GM08714 (cell line): ENCODE measurements around the gene PPP2R3A.
"Not testable (repeated sequence)": the region's sequence is repeated elsewhere in the genome, so short reads cannot be mapped to it uniquely, and the experiment has no call there.

Experiments
- H3K4me3 ChIP-seq: fragments of 200-500 bp; sonication (Bioruptor generic); 2 replicates; pipeline ENCODE4 v1.5.1; 2014; ENCODE audit warnings: mild to moderate bottlenecking, low read length, inconsistent platforms
- ZNF274 ChIP-seq: IDR thresholded peaks from 2 replicates; pipeline ENCODE4 v1.6.1; 2012; ENCODE audit warnings: mild to moderate bottlenecking, low read depth, low read length

Gene PPP2R3A

GRCh38 chr3:136078421-136079364, 113.2 kb downstream of the PPP2R3A start:
- no peak overlapping the region for H3K4me3 ChIP-seq
- TF ChIP-seq ZNF274: no peak

GRCh38 chr3:136083641-136084382, 118.3 kb downstream of the PPP2R3A start:
- H3K4me3 ChIP-seq: not testable (repeated sequence)

- H3K4me3 ChIP-seq: not testable (repeated sequence)
These were observed 119.5 kb downstream of the PPP2R3A start for GRCh38 chr3:136085067-136085466.

- TF ChIP-seq ZNF274: no peak
- H3K4me3 ChIP-seq: no peak overlapping the region
These were observed 128.2 kb downstream of the PPP2R3A start for GRCh38 chr3:136093771-136094170.

- no peak for TF ChIP-seq ZNF274
- no peak overlapping the region for H3K4me3 ChIP-seq
These were observed 139.5 kb downstream of the PPP2R3A start for GRCh38 chr3:136105044-136105443.

GRCh38 chr3:136106101-136106500, 140.6 kb downstream of the PPP2R3A start:
- no peak for TF ChIP-seq ZNF274
- H3K4me3 ChIP-seq: no peak overlapping the region

- no peak overlapping the region; the same call in 1 of the 2 replicates for H3K4me3 ChIP-seq
- TF ChIP-seq ZNF274: no peak
These were observed 144.0 kb downstream of the PPP2R3A start for GRCh38 chr3:136109499-136109898.

GRCh38 chr3:136110481-136110880, 145.0 kb downstream of the PPP2R3A start:
- TF ChIP-seq ZNF274: no peak
- no peak overlapping the region for H3K4me3 ChIP-seq

- TF ChIP-seq ZNF274: no peak
- H3K4me3 ChIP-seq: no peak overlapping the region
These were observed 148.9 kb downstream of the PPP2R3A start for GRCh38 chr3:136114421-136114820.

GRCh38 chr3:136119332-136119731, 153.8 kb downstream of the PPP2R3A start:
- H3K4me3 ChIP-seq: not testable (repeated sequence)

- H3K4me3 ChIP-seq: not testable (repeated sequence)
These were observed 154.3 kb downstream of the PPP2R3A start for GRCh38 chr3:136119783-136120182.

- TF ChIP-seq ZNF274: no peak
- H3K4me3 ChIP-seq: no peak overlapping the region; the same call in 1 of the 2 replicates
These were observed 155.1 kb downstream of the PPP2R3A start for GRCh38 chr3:136120373-136121348.

GRCh38 chr3:136122006-136122405, 156.5 kb downstream of the PPP2R3A start:
- no peak overlapping the region for H3K4me3 ChIP-seq
- no peak for TF ChIP-seq ZNF274

- H3K4me3 ChIP-seq: not testable (repeated sequence)
These were observed 166.1 kb downstream of the PPP2R3A start for GRCh38 chr3:136131647-136132046.

- H3K4me3 ChIP-seq: no peak overlapping the region
These were observed 168.6 kb downstream of the PPP2R3A start for GRCh38 chr3:136134091-136134490.

More at GRCh38 chr3:136134091-136134490, 168.6 kb downstream of the PPP2R3A start:
- TF ChIP-seq ZNF274: no peak
